DOHH2 (cell line): Measurements from ENCODE around the gene TRIM25.

Experiments
- CTCF ChIP-seq: fragments of 200-600 bp; sonication (generic); IDR thresholded peaks from one replicate; pipeline ENCODE4 v1.5.1; 2014; ENCODE audit warnings: antibody characterized with exemption, mild to moderate bottlenecking, low read depth, low read length; ENCODE audit not compliant: poor library complexity, severe bottlenecking
- EZH2phosphoT487 ChIP-seq: fragments of 200-600 bp; sonication (generic); IDR thresholded peaks from 2 replicates; pipeline ENCODE4 v1.6.1; 2017; ENCODE audit warnings: borderline replicate concordance, mild to moderate bottlenecking, antibody characterized with exemption, low read length, moderate library complexity, mixed read lengths

GRCh38 chr17:56903560-56903959 lies 10.3 kb downstream of the TRIM25 start:
- TF ChIP-seq CTCF (no peak), EZH2phosphoT487 (no peak)
